HG02588 (cell line): Measurements from ENCODE around the gene USP15.
"Not testable (repeated sequence)": the region's sequence is repeated elsewhere in the genome, so short reads cannot be mapped to it uniquely, and the experiment has no call there.

Experiments used
- ATAC-seq: cut with Tn5 transposase; IDR thresholded peaks from one replicate; pipeline ENCODE4 v1.9.1; 2021; ENCODE audit warnings: mild to moderate bottlenecking, moderate library complexity; ENCODE audit not compliant: unreplicated experiment

The USP15 gene

DNA sequence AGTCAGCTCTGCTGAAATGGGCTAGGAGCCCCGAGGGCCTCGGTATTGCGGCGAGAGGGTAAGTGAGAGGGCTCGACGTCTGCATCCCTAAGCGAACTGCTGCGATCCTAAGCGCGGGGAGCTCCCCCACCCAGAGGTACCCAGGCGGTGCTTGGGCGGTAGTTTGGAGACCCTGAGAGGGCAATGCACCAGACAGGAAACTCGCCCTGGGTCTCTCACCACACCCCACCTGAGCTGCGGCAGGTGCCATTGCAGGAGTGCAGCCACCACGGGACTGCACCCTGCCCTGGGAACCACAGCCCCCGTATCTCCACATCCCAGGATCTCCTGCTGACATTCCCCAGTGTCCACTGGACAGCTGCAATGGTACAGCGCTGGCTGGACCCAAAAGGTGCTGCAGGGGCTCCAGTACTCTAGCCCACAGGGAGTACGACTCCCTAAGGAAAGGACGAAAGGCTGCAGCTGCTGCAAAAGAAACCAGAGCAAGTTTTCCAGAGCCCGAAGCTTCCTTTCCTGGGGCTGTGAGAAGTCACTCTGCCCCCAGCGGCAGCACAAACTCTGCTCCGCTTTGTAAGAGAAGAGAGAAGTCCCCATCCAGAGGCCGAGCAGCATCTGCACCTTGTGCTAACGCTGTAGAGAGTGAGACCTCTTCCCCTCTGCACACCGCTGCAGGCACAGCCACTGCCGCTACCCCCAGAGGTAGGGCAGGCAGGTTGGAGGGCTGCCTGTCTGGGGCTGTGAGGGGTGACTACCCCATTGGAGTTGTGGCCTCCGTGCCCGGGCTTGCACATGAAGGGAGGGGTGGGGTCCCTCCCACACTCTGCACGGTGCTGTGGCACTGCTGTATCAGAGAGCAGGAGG lies 175.3 kb downstream of the USP15 start:
- peak; percentile 78 for ATAC-seq

GRCh38 chr12:62436164-62436503 lies 175.9 kb downstream of the USP15 start:
- ATAC-seq = no peak

DNA sequence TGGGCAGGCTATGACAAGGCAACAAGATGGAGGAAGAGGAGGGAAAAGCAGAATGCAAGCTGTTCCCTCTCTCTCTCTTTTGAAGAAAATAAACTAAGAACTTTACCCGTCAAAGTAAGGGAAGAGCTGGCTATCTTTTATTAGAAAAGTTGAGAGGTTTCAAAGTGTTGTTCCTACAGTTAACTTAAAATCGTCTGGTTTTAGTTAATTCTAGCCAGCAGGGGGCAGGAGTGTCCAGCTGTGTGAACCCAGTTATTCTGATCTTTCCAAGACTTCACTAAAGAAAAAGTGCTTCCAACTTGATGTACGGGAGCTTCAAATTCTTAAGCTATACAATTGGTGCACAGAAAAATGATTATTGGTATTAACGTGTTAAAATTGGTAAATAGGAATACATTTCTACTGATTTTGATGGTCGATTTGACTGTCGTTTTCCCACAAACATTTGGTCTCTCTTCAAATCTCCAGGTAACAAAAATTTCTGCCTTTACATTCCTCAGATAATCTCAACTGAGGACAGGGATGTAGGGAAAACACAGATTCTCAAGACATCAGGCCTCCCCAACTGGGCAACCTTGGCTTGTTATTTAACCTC lies 178.0 kb downstream of the USP15 start:
- ATAC-seq = no peak

GRCh38 chr12:62446754-62447452 lies 186.7 kb downstream of the USP15 start:
- no peak for ATAC-seq

GRCh38 chr12:62448436-62448835 lies 188.2 kb downstream of the USP15 start:
- no peak for ATAC-seq

DNA sequence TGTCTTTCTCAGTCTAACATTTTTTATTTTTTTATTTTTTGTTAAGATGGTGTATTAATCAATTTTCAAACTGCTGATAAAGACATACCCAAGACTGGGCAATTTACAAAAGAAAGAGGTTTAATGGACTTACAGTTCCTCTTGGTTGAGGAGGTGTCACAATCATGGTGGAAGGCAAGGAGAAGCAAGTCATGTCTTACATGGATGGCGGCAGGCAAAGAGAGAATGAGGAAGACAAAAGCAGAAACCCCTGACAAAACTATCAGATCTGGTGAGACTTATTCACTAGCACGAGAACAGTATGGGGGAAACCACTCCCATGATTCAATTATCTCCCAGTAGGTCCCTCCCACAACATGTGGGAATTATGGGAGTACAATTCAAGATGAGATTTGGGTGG lies 195.2 kb downstream of the USP15 start:
- ATAC-seq = not testable (repeated sequence)

DNA sequence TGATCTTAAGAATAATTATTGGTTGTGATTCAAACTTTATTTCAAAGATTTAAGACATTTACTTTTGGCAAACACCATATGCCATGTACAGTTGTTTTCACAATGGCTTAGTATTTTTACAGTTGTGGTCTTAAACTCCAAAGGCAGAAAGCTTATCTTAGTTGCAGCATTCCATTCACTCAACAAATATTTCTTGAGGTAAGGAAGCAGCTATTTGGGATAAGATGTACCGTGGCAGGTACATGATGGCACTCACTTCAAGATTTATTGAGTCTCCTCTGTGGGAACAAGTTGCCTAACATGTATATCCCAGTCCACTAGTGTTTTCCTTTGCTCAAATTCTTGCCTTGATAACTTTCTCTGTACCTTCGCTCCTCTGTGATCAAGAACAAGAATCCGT lies 198.4 kb downstream of the USP15 start:
- no peak for ATAC-seq

GRCh38 chr12:62459976-62460375 lies 199.8 kb downstream of the USP15 start:
- ATAC-seq = no peak

DNA sequence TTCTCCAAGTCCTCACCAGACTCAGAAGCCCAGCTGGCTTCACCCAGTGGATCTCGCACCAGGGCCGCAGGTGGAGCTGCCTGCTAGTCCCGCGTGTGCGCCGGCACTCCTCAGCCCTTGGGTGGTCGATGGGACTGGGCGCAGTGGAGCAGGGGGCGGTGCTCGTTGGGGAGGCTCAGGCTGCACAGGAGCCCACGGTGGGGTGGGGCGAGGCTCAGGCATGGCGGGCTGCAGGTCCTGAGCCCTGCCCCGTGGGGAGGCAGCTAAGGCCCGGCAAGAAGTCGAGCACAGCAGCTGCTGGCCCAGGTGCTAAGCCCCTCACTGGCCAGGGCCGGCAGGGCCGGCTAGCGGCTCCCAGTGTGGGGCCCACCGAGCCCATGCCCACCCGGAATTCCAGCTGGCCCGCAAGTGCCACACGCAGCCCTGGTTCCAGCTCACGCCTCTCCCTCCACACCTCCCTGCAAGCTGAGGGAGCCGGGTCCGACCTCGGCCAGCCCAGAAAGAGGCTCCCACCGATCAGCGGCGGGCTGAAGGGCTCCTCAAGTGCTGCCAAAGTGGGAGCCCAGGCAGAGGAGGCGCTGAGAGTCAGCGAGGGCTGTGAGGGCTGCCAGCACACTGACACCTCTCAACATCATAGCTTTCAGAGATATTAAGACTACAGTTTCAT lies 201.1 kb downstream of the USP15 start:
- not testable (repeated sequence) for ATAC-seq

DNA sequence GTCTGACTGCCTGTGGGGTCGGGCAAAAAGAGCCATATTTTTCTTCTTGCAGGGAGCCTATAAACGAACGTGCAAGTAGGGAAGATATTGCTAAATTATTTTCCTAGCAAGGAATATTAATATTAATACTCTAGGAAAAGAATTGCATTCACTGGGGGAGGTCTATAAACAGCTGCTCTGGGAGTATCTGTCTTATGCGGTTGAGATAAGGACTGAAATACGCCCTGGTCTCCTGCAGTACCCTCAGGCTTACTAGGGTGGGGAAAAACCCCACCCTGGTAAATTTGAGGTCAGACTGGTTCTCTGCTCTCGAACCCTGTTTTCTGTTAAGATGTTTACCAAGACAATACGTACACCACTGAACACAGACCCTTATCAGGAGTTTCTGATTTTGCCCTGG lies 203.0 kb downstream of the USP15 start:
- ATAC-seq = not testable (repeated sequence)
